ENCODE measurements around the gene CALHM3.
"Not testable (repeated sequence)": the region's sequence is repeated elsewhere in the genome, so short reads cannot be mapped to it uniquely, and the experiment has no call there.

The CALHM3 gene

DNA sequence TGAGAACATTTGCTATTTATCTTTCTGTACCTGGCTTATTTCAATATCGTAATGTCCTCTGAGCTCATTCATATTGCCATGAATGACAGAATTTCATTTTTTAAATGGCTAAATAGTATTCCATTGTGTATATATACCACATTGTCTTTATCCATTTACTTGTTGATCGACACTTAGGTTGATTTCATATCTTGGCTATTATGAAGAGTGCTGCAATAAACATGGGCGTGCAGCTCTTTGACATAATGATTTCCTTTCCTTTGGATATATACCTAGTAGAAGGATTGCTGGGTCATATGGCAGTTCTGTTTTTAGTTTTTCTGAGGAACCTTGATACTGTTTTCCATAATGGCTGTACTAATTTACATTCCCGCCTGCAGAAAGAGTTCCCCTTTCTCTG, 44.6 kb upstream of the CALHM3 start:
- no peak for DNase-seq
- H4K12ac ChIP-seq (ENCODE audit: low read depth, low read length), result no peak overlapping the region
- no peak overlapping the region for H2BK12ac ChIP-seq (ENCODE audit: low read length)
- no peaks in the 10 kb centered on the region for H3K36me3 ChIP-seq (ENCODE audit: control insufficient read depth in 1 of 2, insufficient read depth in 2 of 2, low read length in 2 of 2)
- H3K18ac ChIP-seq (ENCODE audit: low read length), result no peak overlapping the region
- H4K91ac ChIP-seq (ENCODE audit: low read depth, low read length), result no peak overlapping the region
- no peaks in the 10 kb centered on the region for H3K79me2 ChIP-seq (ENCODE audit: control insufficient read depth, insufficient read depth, low read length, poor library complexity)
- H3K27me3 ChIP-seq (ENCODE audit: insufficient read depth, low read length), result no peaks in the 10 kb centered on the region
- no CpG with 5 or more reads among the region's 4 CpGs for WGBS (ENCODE audit: extremely low coverage, insufficient coverage, insufficient read length)
- H3K27ac ChIP-seq (ENCODE audit: low read depth, low read length), result no peak overlapping the region
- no peak overlapping the region for H4K8ac ChIP-seq (ENCODE audit: low read depth, low read length)
- H2BK120ac ChIP-seq (ENCODE audit: insufficient read depth, low read length, poor library complexity), result no peak overlapping the region
- no peak overlapping the region for H3K9ac ChIP-seq (ENCODE audit: low read length)
- no peak overlapping the region for H2BK5ac ChIP-seq (ENCODE audit: low read depth, low read length, poor library complexity)
- H3K4me3 ChIP-seq (ENCODE audit: low read depth, low read length), result no peak overlapping the region
- H3K79me1 ChIP-seq (ENCODE audit: low read length), result peaks cover 6% of the 10 kb centered on the region
- H3K9me3 ChIP-seq (ENCODE audit: insufficient read depth, low read depth, low read length), result no peaks in the 10 kb centered on the region
- H3K4me1 ChIP-seq (ENCODE audit: control insufficient read depth in 1 of 2, insufficient read depth in 2 of 2, low read length in 2 of 2), result no peaks in the 10 kb centered on the region
- H2AK5ac ChIP-seq (ENCODE audit: low read length), result no peak overlapping the region
- H3K4ac ChIP-seq (ENCODE audit: low read depth, low read length), result no peak overlapping the region
- H3K14ac ChIP-seq (ENCODE audit: low read length), result no peak overlapping the region
- H3K4me2 ChIP-seq (ENCODE audit: low read length), result no peak overlapping the region
- no peak overlapping the region for H2AFZ ChIP-seq (ENCODE audit: insufficient read depth, low read length, poor library complexity)
- H3K23ac ChIP-seq (ENCODE audit: low read length), result no peak overlapping the region

DNA sequence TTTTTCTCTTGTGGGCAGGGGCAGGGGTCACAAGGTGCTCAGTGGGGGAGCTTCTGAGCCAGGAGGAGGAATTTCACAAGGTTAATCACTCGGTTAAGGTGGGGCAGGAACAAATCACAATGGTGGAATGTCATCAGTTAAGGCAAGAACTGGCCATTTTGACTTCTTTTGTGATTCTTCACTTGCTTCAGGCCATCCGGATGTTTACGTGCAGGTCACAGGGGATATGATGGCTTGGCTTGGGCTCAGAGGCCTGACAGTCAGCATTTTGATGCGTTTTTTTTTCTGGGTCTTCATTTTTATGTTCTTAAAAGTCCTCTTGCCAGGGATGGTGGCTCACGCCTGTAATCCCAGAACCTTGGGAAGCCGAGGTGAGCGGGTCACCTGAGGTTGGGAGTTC, 43.0 kb upstream of the CALHM3 start:
- not testable (repeated sequence) for H3K4me2 ChIP-seq (ENCODE audit: low read length); H3K79me2 ChIP-seq (ENCODE audit: control insufficient read depth, insufficient read depth, low read length, poor library complexity); H3K4me3 ChIP-seq (ENCODE audit: low read depth, low read length); H3K9ac ChIP-seq (ENCODE audit: low read length); H3K27me3 ChIP-seq (ENCODE audit: insufficient read depth, low read length); H3K23ac ChIP-seq (ENCODE audit: low read length); H2AK5ac ChIP-seq (ENCODE audit: low read length); H2BK120ac ChIP-seq (ENCODE audit: insufficient read depth, low read length, poor library complexity); H3K18ac ChIP-seq (ENCODE audit: low read length); H4K8ac ChIP-seq (ENCODE audit: low read depth, low read length); H3K4ac ChIP-seq (ENCODE audit: low read depth, low read length); H3K9me3 ChIP-seq (ENCODE audit: insufficient read depth, low read depth, low read length); H3K27ac ChIP-seq (ENCODE audit: low read depth, low read length); H2BK5ac ChIP-seq (ENCODE audit: low read depth, low read length, poor library complexity); H2BK12ac ChIP-seq (ENCODE audit: low read length); H4K12ac ChIP-seq (ENCODE audit: low read depth, low read length); H3K79me1 ChIP-seq (ENCODE audit: low read length); H4K91ac ChIP-seq (ENCODE audit: low read depth, low read length); H2AFZ ChIP-seq (ENCODE audit: insufficient read depth, low read length, poor library complexity); H3K4me1 ChIP-seq (ENCODE audit: control insufficient read depth in 1 of 2, insufficient read depth in 2 of 2, low read length in 2 of 2); H3K36me3 ChIP-seq (ENCODE audit: control insufficient read depth in 1 of 2, insufficient read depth in 2 of 2, low read length in 2 of 2); H3K14ac ChIP-seq (ENCODE audit: low read length)
- no CpG with 5 or more reads among the region's 7 CpGs for WGBS (ENCODE audit: extremely low coverage, insufficient coverage, insufficient read length)
- DNase-seq, result peak; percentile 77 to 85

DNA sequence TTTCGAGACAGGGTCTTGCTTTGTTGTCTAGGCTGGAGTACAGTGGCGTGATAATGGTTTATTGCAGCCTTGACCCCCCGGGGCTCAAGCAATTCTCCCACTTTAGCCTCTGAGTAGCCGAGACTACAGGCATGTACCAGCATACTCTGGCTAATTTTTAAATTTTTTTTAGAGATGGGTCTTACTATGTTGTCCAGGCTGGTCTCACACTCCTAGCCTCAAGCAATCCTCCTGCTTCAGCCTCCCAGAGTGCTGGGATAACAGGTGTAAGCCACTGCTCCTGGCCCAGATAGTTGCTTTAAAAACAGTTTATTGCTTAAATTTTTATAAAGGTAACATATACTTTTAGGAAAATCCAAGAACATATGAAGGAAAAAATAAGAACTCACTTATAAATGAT, 40.8 kb upstream of the CALHM3 start:
- H2BK120ac ChIP-seq (ENCODE audit: insufficient read depth, low read length, poor library complexity), result no peak overlapping the region
- no CpG with 5 or more reads among the region's 4 CpGs for WGBS (ENCODE audit: extremely low coverage, insufficient coverage, insufficient read length)

DNA sequence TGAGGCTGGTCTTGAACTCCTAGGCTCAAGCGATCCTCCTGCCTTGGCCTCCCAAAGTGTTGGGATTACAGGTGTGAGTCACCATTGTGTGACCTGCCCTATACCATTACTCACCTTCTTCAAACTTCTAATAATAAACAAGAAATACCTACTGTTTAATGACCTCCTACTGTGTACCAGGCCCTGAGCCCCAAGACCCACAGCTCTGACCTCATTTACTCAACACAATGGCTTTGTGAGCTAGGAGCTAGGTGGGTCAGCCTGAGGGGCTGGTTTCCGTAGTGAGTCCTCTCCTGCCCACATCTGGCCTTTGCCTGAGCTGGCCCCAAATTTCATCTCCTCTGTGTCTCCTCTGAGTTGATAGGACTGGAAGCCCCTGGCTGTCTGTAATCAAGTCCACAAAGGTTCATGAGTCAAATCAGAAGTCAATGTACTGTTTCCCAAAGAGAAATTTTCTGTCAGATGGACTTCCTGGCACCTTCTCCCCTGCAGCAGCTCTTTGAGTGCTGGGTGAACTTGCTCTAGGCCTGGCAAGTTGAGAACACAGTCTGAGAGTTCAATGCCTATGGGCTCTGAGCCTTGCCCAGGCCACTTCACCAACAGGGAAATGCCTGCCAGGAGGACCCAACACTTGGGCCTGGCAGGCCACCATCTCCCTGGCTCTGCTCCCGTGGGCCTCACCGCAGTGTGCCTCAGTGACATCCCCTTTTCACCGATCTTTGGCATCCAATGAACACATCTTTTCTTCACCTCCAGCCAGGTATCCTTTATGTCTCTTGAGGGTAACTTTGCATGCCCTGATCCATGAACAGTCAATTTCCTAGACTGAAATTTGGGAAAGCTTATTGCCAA, 38.4 kb upstream of the CALHM3 start:
- H4K12ac ChIP-seq (ENCODE audit: low read depth, low read length), result no peak overlapping the region
- no peak overlapping the region for H2BK120ac ChIP-seq (ENCODE audit: insufficient read depth, low read length, poor library complexity)
- H3K23ac ChIP-seq (ENCODE audit: low read length), result no peak overlapping the region
- H4K91ac ChIP-seq (ENCODE audit: low read depth, low read length), result peak overlapping the region; percentile 15
- H3K27ac ChIP-seq (ENCODE audit: low read depth, low read length), result no peak overlapping the region
- H3K9ac ChIP-seq (ENCODE audit: low read length), result no peak overlapping the region
- peaks cover 11 to 13% of the 10 kb centered on the region in 2 experiments for H3K4me1 ChIP-seq (ENCODE audit: control insufficient read depth in 1 of 2, insufficient read depth in 2 of 2, low read length in 2 of 2)
- H3K9me3 ChIP-seq (ENCODE audit: insufficient read depth, low read depth, low read length), result no peaks in the 10 kb centered on the region
- H2BK5ac ChIP-seq (ENCODE audit: low read depth, low read length, poor library complexity), result no peak overlapping the region
- no peak overlapping the region for H2AK5ac ChIP-seq (ENCODE audit: low read length)
- H3K4me2 ChIP-seq (ENCODE audit: low read length), result no peak overlapping the region
- H3K27me3 ChIP-seq (ENCODE audit: insufficient read depth, low read length), result no peaks in the 10 kb centered on the region
- H3K36me3 ChIP-seq (ENCODE audit: control insufficient read depth in 1 of 2, insufficient read depth in 2 of 2, low read length in 2 of 2), result no peaks in the 10 kb centered on the region
- no peak overlapping the region for H2AFZ ChIP-seq (ENCODE audit: insufficient read depth, low read length, poor library complexity)
- no CpG with 5 or more reads among the region's 5 CpGs for WGBS (ENCODE audit: extremely low coverage, insufficient coverage, insufficient read length)
- no peak overlapping the region for H2BK12ac ChIP-seq (ENCODE audit: low read length)
- no peak overlapping the region for H3K4ac ChIP-seq (ENCODE audit: low read depth, low read length)
- H3K4me3 ChIP-seq (ENCODE audit: low read depth, low read length), result no peak overlapping the region
- no peak overlapping the region for H4K8ac ChIP-seq (ENCODE audit: low read depth, low read length)
- H3K14ac ChIP-seq (ENCODE audit: low read length), result no peak overlapping the region
- H3K79me1 ChIP-seq (ENCODE audit: low read length), result peaks cover 14% of the 10 kb centered on the region
- no peaks in the 10 kb centered on the region for H3K79me2 ChIP-seq (ENCODE audit: control insufficient read depth, insufficient read depth, low read length, poor library complexity)
- no peak for DNase-seq
- H3K18ac ChIP-seq (ENCODE audit: low read length), result no peak overlapping the region

More for the DNA sequence above, 40.8 kb upstream of the CALHM3 start:
- Histone ChIP-seq H3K23ac (ENCODE audit: low read length) (no peak overlapping the region), H3K27ac (ENCODE audit: low read depth, low read length) (no peak overlapping the region), H3K18ac (ENCODE audit: low read length) (no peak overlapping the region), H3K9ac (ENCODE audit: low read length) (no peak overlapping the region), H3K9me3 (ENCODE audit: insufficient read depth, low read depth, low read length) (no peaks in the 10 kb centered on the region), H3K4me3 (ENCODE audit: low read depth, low read length) (no peak overlapping the region), H4K8ac (ENCODE audit: low read depth, low read length) (no peak overlapping the region), H3K79me1 (ENCODE audit: low read length) (peaks cover 3% of the 10 kb centered on the region), H3K4ac (ENCODE audit: low read depth, low read length) (no peak overlapping the region), H3K79me2 (ENCODE audit: control insufficient read depth, insufficient read depth, low read length, poor library complexity) (no peaks in the 10 kb centered on the region), H3K4me2 (ENCODE audit: low read length) (no peak overlapping the region), H2BK12ac (ENCODE audit: low read length) (no peak overlapping the region), H2AFZ (ENCODE audit: insufficient read depth, low read length, poor library complexity) (no peak overlapping the region), H3K14ac (ENCODE audit: low read length) (no peak overlapping the region), H4K12ac (ENCODE audit: low read depth, low read length) (no peak overlapping the region), H4K91ac (ENCODE audit: low read depth, low read length) (no peak overlapping the region), H3K36me3 (ENCODE audit: control insufficient read depth in 1 of 2, insufficient read depth in 2 of 2, low read length in 2 of 2) (no peaks in the 10 kb centered on the region), H3K27me3 (ENCODE audit: insufficient read depth, low read length) (no peaks in the 10 kb centered on the region), H2BK5ac (ENCODE audit: low read depth, low read length, poor library complexity) (no peak overlapping the region), H3K4me1 (ENCODE audit: control insufficient read depth in 1 of 2, insufficient read depth in 2 of 2, low read length in 2 of 2) (no peaks in the 10 kb centered on the region), H2AK5ac (ENCODE audit: low read length) (no peak overlapping the region)
- peak; percentile 68 to 82 for DNase-seq
